HG02981 (cell line): Measurements from ENCODE around the gene ESR1.
A peak's percentile ranks its signal among the peaks of the same experiment; 100 is the strongest.

ENCODE experiments used
- ATAC-seq: cut with Tn5 transposase; IDR thresholded peaks from one replicate; pipeline ENCODE4 v1.9.1; 2021; ENCODE audit warnings: mild to moderate bottlenecking, moderate library complexity; ENCODE audit not compliant: unreplicated experiment

Gene ESR1

DNA sequence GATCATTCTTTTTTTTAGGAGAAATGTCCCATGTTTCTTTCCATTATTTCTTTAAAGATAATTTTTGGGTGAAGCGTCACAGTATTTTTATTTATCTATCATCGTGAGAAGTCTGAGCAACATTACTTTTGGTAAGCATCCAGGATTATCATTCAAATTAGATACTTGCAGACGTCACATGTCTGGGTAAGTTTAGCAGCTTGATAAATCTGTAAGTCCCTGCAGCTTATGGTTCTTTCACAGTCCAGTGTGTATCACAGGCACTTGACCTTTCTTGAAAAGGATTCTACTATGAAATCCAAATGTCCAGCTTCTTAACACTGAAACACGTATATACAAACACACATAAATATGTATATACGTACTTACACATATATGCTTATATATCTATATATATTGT lies 359.4 kb downstream of the ESR1 start:
- no peak for ATAC-seq

DNA sequence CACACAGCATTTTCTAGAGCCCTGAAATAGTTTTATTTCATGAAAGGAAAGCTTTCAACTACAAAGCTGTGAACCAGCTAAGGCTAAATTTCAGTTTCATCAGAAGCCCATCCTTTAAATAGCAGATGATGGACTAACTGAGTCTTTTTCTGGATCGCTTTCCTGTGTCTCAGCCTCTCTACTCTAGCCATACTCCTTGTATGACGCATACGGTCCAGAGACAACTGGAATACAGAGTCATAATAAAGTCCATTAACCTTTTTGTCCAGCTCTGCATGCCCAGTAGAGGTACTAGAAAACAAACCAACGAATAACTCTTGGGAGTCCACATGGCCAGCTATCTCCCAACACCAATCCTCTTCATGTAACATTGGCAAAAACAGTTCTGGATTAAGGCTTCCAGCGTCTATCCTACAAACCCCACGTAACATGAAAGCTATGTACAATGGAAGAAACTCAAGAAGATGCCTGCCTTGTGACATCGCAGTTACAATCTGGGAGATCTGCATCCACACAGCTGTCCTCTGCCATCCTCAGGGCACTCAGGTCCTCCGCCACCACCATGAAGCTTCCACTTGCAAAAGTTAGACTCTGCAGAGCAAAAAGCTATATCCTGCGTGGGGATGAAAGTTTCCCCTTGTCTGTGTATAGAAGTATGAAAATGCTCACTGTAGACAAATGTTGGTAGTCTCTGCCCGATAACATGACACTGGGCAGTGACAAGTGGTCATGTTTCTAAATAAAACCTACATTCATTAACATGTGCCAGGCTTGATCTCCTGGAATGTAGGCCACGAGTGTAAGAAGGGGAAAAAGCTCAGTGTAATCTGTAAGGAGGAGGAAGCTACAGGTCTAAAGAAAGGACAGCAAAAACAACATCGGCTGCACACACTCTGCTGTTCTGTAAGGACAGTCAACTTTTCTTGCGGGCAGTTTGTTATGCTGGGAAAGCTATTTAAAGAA lies 360.4 kb downstream of the ESR1 start:
- no peak for ATAC-seq

DNA sequence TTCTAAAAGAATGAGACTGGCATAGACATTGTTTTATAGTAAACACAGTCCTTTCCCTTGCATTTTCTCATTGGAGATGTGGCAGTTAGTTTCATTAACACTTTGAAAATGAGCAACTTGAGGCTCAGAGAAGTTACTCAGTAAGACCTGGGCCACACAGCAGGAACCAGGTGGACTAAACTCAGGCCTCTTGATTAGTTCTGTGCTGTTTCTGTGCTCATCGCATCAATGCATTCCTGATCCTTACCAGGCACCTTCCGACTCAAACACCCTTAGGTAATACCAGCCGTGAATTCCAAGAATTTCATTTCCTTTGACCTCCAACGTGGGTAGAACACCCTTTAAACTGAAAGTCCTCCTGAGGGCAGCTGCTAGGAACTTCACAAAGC lies 362.8 kb downstream of the ESR1 start:
- ATAC-seq, result no peak

DNA sequence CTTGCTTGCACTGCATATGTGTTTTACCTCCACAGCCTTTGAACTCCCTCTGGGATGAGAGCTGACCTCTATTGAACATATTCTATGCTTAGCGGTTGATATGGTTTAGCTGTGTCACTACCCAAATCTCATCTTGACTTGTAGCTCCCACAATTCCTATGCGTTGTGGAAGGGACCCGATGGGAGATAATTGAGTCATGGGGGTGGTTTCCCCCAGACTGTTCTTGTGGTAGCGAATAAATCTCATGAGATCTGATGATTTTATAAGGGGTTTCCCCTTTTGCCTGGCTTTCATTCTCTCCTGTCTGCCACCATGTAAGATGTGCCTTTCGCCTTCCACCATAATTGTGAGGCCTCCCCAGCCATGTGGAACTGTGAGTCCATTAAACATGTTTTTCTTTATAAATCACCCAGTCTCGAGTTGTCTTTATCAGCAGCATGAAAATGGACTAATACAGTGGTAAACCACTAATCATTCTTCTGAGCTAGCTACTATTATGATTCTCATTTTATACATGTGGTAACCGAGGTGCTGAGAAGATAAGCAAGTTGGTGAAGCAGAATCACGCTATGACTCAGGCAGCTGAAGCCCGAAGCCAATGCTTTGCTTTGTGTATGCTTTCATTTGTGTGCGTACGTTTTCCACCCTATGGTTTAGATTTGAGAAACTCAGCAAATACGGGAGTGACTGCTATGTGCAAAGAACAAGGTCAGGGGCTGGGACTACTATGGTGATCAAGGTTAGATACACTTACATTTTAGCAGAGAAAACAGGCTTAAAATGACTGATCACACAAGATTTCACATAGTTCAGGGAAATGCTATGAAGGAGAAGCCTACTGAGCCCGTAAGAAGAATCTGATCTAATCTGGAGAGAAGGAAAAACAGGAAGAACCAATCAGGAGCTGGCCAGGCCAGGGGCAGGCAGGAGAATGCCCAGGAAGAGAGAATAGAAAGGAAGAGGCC lies 363.5 kb downstream of the ESR1 start:
- peak; percentile 97 for ATAC-seq

DNA sequence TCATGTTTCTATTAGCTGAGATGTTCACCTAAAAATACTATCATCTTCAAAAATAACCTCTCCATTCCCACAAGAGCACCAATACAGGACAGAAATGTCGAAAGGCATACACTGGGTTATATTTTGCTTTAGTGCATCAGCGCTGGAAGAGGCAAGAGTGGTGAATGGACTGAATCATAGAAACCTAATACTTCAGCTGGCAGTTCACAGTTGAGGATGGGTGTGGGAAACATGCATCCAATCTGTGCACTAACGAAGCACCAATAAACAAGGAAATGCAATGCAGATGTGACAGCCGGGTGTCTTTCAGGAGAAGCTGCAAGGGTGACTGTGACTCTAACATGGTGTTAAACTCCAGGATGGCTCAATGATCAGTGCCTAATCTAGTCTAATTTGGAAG lies 365.8 kb downstream of the ESR1 start:
- ATAC-seq, result no peak

DNA sequence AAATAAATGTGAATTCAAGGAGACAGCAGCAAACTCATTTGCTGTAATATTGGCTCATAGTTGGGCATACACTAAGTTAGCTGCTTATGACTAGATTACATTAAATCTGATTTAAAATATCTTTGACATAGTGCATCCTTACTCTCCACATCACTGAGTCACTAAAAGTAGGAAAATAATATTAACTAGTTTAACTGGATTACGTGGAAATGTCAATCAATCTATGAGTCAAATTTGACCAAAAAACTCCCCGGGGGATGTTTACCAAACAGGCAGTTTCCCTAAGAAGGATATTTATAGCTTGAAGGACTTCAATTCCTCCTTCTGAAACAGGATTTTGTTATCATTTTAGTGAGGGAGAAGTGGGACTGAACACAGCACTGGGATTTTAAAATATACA lies 366.5 kb downstream of the ESR1 start:
- ATAC-seq, result no peak

DNA sequence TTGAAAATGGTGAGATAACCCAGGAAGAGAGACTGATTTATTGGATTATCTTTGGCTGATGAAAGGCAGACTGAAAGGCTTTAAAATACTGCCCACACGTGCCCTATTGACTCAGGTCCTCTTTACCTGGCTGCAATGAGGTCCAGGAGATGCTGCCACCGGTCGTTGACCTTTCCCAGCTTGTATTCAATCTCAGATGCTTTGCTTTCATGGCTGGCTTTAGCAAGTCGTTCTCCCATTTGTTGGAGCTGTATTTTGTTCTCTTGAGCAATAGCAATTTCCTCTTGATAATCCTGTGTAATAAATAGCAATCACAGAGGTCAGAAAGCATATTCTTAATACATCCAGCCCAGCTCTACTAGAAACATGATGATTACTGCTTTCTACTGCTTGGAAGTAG lies 368.8 kb downstream of the ESR1 start:
- no peak for ATAC-seq
